Measurements from ENCODE around the gene PLEKHA6. TPM values are rescaled to one million over a fixed set of nuclear protein-coding genes. Genes with fewer than 3 reads are reported as not detected.

PLEKHA6 gene
- total RNA-seq, 1 experiment from 2014 or later, result 5.5 TPM

- Histone ChIP-seq H3K4me3 (ENCODE audit: low read depth in 2 of 2, low read length in 2 of 2) (no peak overlapping the region), H3K9me3 (ENCODE audit: control insufficient read depth, insufficient read depth, low read depth, low read length) (no peaks in the 10 kb centered on the region), H3K27me3 (ENCODE audit: control insufficient read depth, insufficient read depth, low read length) (peaks cover 3% of the 10 kb centered on the region; the same call in 1 of the 2 replicates), H3K36me3 (ENCODE audit: control insufficient read depth, insufficient read depth, low read length) (no peaks in the 10 kb centered on the region; the same call in 1 of the 2 replicates), H3K27ac (ENCODE audit: low read length) (no peak overlapping the region), H3K4me1 (ENCODE audit: control insufficient read depth, insufficient read depth, low read length) (no peaks in the 10 kb centered on the region)
- no peak for TF ChIP-seq REST (IDR thresholded peaks at IDR 0.05; ENCODE audit: insufficient read depth in 1 of 2, low read depth in 2 of 2, low read length in 1 of 2)
- no peak for TF ChIP-seq CTCF (IDR thresholded peaks at IDR 0.05)
- TF ChIP-seq POLR2AphosphoS5 (IDR thresholded peaks at IDR 0.05; ENCODE audit: low read depth, low read length), result no peak
- no peak for TF ChIP-seq TCF7L2 (IDR thresholded peaks at IDR 0.05; ENCODE audit: low read depth, low read length)
- no peak for TF ChIP-seq SIN3A (IDR thresholded peaks at IDR 0.05; ENCODE audit: borderline replicate concordance, insufficient read depth, low read depth, low read length)
- in situ Hi-C loops (cut with HindIII; ENCODE audit: low pct_unique_long_range_greater_than_20kb, low sequenced_read_pairs), result no loop called here
- ChIA-PET POLR2A (interaction anchor here (0.6 kb wide), 1 partner anchor 134 kb away, joined by 8 read pairs; no protein-coding TSS in a partner anchor), CTCF (interaction anchor here (0.9 kb wide), 1 partner anchor 9 kb away, joined by 3 read pairs; no protein-coding TSS in a partner anchor)
- no TSS peak for BruUV-seq (replicated peaks)
- DNase-seq (ENCODE audit: low read depth, low spot score) (no peak), ATAC-seq (no peak)
- intact Hi-C loops (cut with micrococcal nuclease; ENCODE audit: unreplicated experiment), result no loop called here
These were observed 143.5 kb downstream of the PLEKHA6 start for GRCh38 chr1:204216236-204216635.

- in situ Hi-C loops (cut with HindIII; ENCODE audit: low pct_unique_long_range_greater_than_20kb, low sequenced_read_pairs), result no loop called here
- Histone ChIP-seq H3K27ac (ENCODE audit: low read length) (no peak within 1 kb of the TSS), H3K9me3 (ENCODE audit: control insufficient read depth, insufficient read depth, low read depth, low read length) (no peaks in the 10 kb centered on the region), H3K4me1 (ENCODE audit: control insufficient read depth, insufficient read depth, low read length) (no peaks in the 10 kb centered on the region), H3K4me3 (ENCODE audit: low read depth in 2 of 2, low read length in 2 of 2) (peak within 1 kb of the TSS; percentile 17 to 28), H3K36me3 (ENCODE audit: control insufficient read depth, insufficient read depth, low read length) (no peaks in the 10 kb centered on the region; the same call in 1 of the 2 replicates), H3K27me3 (ENCODE audit: control insufficient read depth, insufficient read depth, low read length) (peaks cover 3% of the 10 kb centered on the region; the same call in 1 of the 2 replicates)
- POLR2A ChIA-PET, result no interaction called here
- DNase-seq (ENCODE audit: low read depth, low spot score) (peak; percentile 12), ATAC-seq (peak; percentile 85)
- CTCF ChIA-PET, result interaction anchor here (0.6 to 0.7 kb wide), 3 partner anchors 94 to 375 kb away, joined by 3 to 7 read pairs (median 3); no protein-coding TSS in a partner anchor
- intact Hi-C loops (cut with micrococcal nuclease; ENCODE audit: unreplicated experiment), result loop anchor here (1.0 kb wide), 1 partner anchor 150 kb away; no protein-coding TSS in a partner anchor
- TF ChIP-seq TCF7L2 (IDR thresholded peaks at IDR 0.05; ENCODE audit: low read depth, low read length), result no peak
- TF ChIP-seq CTCF (IDR thresholded peaks at IDR 0.05), result peak; percentile 79
- no peak for TF ChIP-seq SIN3A (IDR thresholded peaks at IDR 0.05; ENCODE audit: borderline replicate concordance, insufficient read depth, low read depth, low read length)
- BruUV-seq (replicated peaks), result no TSS peak
These were observed 145.8 kb downstream of the PLEKHA6 start, which contains the start of gene GOLT1A for GRCh38 chr1:204213668-204214662. TSS of gene GOLT1A (minus strand) at chr1:204213988. CDS start at chr1:204213906, 82 bp downstream.

Measured in Panc1 (cell line).